Fibroblast of upper back skin (primary cell): ENCODE measurements around the gene FHOD1.

ENCODE experiments used
- DNase-seq: peaks from one replicate; pipeline ENCODE4 v3.0.0-alpha.2; 2013

The FHOD1 gene

DNA sequence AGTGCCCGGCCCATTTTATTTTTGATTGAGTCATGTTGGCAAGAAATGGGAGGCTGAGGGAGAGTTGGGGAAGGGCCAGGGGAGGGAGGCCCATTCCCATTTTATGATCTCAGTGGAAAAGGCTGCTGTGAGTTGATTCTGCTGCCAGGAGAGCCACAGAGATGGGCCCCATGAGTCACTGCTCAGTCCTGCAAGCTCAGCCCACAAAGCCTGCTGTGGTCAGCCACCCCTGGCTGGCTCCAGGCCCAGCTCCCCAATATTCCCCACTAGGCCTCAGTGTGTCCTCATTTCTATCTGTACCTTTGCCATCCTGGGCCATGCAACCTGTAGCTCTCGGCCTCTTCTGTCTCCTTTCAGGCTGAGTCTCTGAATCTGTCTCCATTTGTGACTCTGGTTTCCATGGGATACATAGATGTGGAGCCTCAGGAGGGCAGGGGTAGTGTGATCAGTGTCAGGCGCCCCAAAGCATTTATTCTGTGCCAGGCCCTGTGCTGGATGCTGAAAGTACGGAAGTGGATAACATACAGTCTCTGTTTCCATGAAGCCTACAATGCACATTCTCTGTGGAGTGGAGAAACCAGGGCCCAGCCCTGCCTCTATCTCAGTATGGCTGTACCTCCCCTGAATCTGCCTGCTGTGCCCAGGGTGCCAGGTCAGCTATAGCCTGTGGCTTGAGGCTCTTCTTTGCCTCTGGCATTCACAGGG is 30.2 kb upstream of the FHOD1 start:
- DNase-seq: peak; percentile 100

GRCh38 chr16:67275321-67275720 is 28.0 kb upstream of the FHOD1 start:
- no peak for DNase-seq

DNA sequence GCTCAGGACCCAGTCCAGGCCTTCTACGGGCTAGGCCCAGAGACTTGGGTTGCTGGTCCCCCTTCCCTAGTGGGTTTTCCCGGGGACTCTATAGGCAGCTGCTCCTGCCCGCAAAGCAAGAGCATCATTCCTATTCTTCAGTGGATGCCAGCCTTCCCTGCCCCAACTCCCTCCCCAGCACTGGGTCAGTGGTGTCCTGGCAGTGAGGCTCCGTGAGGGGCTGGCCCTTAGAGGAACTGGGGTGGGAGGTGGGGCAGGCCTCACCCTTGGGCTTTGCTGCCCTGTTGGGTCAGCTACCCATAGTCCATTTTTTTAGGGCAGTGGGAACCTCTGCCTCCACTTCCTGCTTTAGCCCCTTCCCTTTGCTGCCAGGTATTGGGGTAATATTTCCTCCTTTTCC is 24.2 kb upstream of the FHOD1 start:
- no peak for DNase-seq

- DNase-seq: no peak
Measured at GRCh38 chr16:67270931-67271338, 23.7 kb upstream of the FHOD1 start.

DNA sequence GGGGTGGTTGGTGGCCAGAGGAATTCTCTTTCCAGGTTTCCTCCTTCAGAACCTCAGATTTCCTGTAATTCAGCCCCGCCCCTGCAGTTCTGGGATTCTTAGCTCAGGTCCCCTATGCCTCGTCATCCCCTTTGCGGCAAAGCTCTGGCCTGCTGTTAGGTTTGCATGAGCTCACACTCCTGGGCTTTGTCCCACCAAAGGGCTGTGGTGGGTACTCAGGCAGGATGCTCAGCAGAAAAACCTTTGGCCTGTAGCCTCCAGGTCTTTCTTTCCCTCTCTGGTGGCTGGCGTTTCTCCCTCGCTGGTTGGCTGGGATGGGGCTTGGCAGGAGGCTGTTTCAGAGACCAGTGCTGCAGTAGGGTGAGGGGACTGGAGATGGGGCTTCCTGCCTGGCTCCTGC is 22.5 kb upstream of the FHOD1 start:
- peak; percentile 86 for DNase-seq

GRCh38 chr16:67268136-67268579 is 20.9 kb upstream of the FHOD1 start:
- DNase-seq: peak; percentile 95

GRCh38 chr16:67265834-67266233 is 18.6 kb upstream of the FHOD1 start:
- DNase-seq: no peak

DNA sequence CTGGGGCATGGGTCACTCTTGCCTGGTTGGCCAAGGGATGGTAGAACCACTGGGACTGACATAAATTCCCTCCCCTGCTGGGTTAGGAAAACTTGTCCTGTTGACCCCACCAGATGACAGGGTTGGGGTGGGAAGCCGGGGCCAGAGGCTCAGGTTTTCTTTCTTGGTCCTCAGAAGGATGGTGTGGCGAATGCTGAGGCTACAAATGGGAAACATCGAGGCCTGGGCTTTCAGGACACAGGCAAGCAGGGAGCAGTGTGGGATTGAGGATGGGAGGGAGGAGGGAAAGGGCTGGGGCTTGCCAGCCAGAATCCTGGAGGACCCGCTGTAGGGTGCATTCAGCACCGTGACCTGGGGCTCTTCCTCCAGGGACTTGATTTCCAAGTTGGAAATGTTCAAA is 17.6 kb upstream of the FHOD1 start:
- no peak for DNase-seq

GRCh38 chr16:67264277-67264676 is 17.0 kb upstream of the FHOD1 start:
- no peak for DNase-seq

GRCh38 chr16:67263201-67263600 is 15.9 kb upstream of the FHOD1 start:
- DNase-seq: no peak

DNA sequence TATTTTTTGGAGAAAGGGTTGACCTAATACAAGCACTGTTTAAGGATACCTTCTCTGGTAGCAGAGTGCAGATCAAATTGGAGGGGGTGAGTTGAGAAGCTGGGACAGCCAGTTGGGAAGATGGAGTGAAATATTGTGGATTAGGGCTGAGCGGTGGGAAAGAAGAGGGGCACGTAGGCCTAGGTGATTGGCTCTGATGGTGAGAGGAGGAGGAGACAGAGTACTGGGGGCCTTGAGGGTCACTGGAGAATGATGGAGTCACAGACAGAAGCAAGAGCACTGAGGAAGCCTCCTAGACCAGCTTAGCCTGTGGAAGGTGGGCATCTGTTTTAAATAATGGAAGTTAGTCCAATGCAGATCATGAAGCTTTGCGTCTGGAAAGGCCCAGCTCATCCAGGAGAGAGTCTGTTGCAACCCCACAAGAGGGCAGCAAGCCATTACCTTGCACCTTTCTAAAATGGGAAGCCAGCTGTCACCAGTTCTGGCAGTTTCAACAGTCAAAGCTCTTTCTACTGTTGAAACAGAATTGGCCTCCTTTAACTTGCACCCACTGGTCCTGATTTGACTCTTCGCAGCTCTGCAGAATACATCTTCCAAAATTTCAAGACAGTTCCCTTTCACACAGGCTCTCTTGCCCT is 13.3 kb upstream of the FHOD1 start:
- DNase-seq: peak; percentile 74

DNA sequence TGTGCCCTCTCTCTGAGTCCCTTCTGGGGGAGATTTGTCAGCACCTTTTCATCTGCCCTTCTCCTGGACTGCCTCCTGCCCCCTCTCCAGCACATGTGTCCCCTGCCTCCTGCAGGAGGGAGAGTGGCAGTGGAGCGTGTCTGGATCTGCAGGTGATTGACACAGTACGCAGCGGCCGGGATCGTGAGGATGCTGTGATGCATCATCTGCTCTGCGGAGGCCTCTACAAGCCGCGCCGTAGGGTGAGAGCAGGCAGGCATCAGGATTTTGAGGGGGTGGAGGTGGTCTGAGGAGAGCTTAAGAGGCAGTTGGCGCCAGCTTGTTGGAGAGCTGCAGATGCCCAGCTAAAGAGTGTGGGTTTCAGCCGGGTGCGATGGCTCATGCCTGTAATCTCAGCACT is 12.4 kb upstream of the FHOD1 start:
- DNase-seq: no peak

GRCh38 chr16:67258161-67258835 is 11.0 kb upstream of the FHOD1 start:
- no peak for DNase-seq

DNA sequence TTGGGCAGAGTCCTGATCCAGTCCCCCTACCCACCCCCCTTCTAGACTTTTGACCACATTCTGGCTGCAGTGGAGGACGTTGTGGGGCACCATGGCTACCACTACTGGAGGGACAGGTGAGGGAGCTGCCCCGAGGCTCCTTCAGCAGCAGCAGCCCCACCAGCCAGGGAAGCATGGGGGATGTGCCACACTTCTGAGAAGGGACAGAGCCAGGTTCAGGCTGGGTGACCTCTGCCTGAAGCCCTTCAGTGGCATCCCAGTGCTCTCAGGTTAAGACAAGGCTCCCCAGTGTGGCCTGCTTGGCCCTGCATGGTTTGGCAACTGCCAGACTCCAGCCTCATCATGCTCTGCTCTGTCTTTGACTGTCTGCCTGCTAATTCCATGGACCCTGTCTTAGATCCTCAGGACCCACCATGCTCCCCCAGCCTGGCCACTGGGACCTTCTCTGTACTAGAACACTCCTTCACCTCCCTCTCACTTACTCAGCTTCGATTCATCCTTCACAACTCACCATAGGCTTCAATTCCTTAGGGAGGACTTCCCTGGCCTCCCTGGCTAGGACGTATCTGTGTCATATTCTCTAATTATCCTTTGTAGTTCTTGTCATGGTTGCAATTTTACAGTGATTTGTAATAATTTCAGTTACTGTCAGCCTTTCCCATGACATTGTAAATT is 10.3 kb upstream of the FHOD1 start:
- no peak for DNase-seq

DNA sequence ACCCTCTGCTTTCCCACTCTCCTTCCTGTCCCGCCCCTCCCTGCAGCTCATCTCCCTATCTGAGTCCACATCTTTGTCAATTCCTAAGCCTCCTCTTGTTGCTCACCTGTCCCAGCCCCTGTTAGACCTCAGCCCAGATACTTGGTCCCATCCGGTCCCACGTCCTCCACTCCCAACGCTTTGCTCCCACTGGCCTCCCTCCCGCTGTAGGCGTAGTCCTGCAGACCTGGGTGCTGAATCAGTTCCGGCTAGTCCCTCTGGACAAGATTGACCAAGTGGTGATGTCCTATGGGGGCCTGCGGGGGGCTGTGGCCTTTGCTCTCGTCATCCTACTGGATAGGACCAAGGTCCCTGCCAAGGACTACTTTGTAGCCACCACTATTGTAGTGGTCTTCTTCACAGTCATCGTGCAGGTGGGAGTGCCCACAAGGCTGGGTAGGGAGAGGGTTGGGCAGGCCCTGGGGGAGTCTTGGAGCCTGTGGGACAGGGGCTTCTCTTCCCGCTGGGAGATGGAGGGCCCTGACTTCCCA is 9.5 kb upstream of the FHOD1 start:
- DNase-seq: no peak

- no peak for DNase-seq
Measured at GRCh38 chr16:67255553-67256221, 8.4 kb upstream of the FHOD1 start.

GRCh38 chr16:67254801-67255552 is 7.7 kb upstream of the FHOD1 start:
- no peak for DNase-seq

- DNase-seq: no peak
Measured at GRCh38 chr16:67252609-67253497, 5.6 kb upstream of the FHOD1 start.

- no peak for DNase-seq
Measured at GRCh38 chr16:67250045-67250327, 2.7 kb upstream of the FHOD1 start.

DNA sequence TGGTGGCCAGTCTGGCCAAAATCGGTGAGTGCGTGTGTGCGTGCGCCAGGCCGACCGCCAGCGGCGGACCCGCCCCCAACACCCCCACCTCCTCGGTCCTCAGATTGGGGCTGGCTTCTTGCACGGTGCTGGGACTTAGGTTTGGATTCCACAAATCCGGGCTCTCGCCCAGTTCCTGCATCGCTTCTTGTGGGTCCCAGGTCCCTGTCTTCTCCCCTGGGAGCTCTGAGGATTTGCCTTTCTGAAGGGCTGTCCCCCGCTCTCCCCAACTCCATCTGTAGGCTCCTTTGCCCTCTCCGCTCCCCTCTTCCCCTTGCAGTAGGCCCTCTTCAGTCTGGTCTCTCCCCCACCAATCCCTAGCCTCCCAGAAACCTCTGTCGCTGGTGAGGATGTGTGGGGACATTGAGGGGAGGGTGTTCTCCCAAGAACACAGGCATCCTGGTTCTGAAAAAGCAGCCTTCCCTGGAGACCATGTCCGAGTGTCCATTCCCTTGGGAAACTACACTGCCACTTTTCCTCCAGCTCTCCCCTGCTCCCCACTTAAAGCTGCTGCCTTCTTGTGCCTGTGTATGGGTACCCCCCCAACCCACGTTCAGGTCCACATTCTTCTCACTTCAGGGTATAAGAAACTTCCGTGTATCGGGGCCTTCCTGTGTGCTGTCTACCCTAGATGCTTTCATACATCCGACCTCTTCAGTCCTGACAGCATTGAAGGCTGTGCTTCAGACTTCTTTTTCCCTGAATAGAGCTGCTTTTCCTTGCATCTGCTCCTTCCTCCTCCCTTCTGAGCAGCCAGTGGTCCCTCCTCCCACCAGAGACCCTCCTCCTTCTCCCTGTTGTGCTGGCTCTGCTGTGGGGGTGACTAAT is 2.1 kb upstream of the FHOD1 start:
- DNase-seq: peak; percentile 31
